GM12878 (cell line): ENCODE data around the gene SLC25A42. TPM values are rescaled to one million over a fixed set of nuclear protein-coding genes. Genes with fewer than 3 reads are reported as not detected.

ENCODE experiments used
- ATAC-seq: fragments of 200-7000 bp; cut with Tn5 transposase; 3 replicates; pipeline ENCODE4 v1.9.1; 2020; ENCODE audit warnings: mild to moderate bottlenecking, moderate library complexity
- BruUV-seq: library from RNA; stranded (reverse); fragments of 400-500 nt; replicated peaks from 2 replicates; lab custom pipeline; 2021; lab: Mats Ljungman, UMichigan
- CTCF ChIA-PET: fragments of 300-600 bp; sonication (Branson Sonifier 250); formaldehyde crosslinking; extraction: SDS; loops from one replicate; lab custom pipeline; 2021; ENCODE audit warnings: inconsistent platforms; lab: Yijun Ruan, JAX
- POLR2A ChIA-PET: fragments of 350-600 bp; formaldehyde crosslinking; extraction: SDS; loops from one replicate; lab custom pipeline; 2021; ENCODE audit warnings: inconsistent platforms; lab: Charles Lee
- RAD21 ChIA-PET: fragments of 300-600 bp; sonication (Branson Sonifier 250); formaldehyde crosslinking; loops from one replicate; lab custom pipeline; 2023; ENCODE audit warnings: antibody characterized with exemption; ENCODE audit not compliant: unreplicated experiment; lab: Charles Lee
- SMC1A ChIA-PET: fragments of 300-600 bp; sonication (Branson Sonifier 250); formaldehyde crosslinking; loops from one replicate; lab custom pipeline; 2023; ENCODE audit not compliant: unreplicated experiment, uncharacterized antibody; lab: Charles Lee
- DNase-seq: peaks from one replicate; pipeline ENCODE4 v3.0.0-alpha.2; 2011; ENCODE audit warnings: low read depth, low spot score
- FAIRE-seq: peaks from 3 replicates; lab custom pipeline; 2011; peaks lifted over from hg19 to GRCh38; lab: Jason Lieb, UNC
- H2AFZ ChIP-seq: 2 replicates; pipeline ENCODE4 v1.6.0; 2011; ENCODE audit warnings: low read depth, low read length, control low read depth; ENCODE audit not compliant: control insufficient read depth
- H3K27ac ChIP-seq: 2 replicates; pipeline ENCODE4 v1.5.1; 2011; ENCODE audit warnings: control low read depth; ENCODE audit not compliant: control insufficient read depth, insufficient read depth
- H3K27me3 ChIP-seq, 2 experiments: replicated peaks in 1 of 2; 2 replicates each; pipeline versions ENCODE4 v1.6.0 to v1.6.1; 2011; ENCODE audit warnings: low read length in 1 of 2; ENCODE audit not compliant: control insufficient read depth in 2 of 2, insufficient read depth in 2 of 2
- H3K36me3 ChIP-seq, 2 experiments: 2 replicates each; pipeline ENCODE4 v1.5.1; 2011; ENCODE audit warnings: low read length in 1 of 2; ENCODE audit not compliant: control insufficient read depth in 2 of 2, insufficient read depth in 2 of 2
- H3K4me1 ChIP-seq: 2 replicates; pipeline ENCODE4 v1.6.1; 2011; ENCODE audit warnings: mild to moderate bottlenecking, low read length, moderate library complexity, mixed read lengths; ENCODE audit not compliant: control insufficient read depth, insufficient read depth
- H3K4me2 ChIP-seq: 2 replicates; pipeline ENCODE4 v1.6.0; 2011; ENCODE audit warnings: control low read depth; ENCODE audit not compliant: control insufficient read depth, insufficient read depth
- H3K4me3 ChIP-seq: fragments of 200-600 bp; sonication (generic); 2 replicates; pipeline ENCODE4 v1.5.1; 2016
- H3K79me2 ChIP-seq: 2 replicates; pipeline ENCODE4 v1.6.0; 2011; ENCODE audit warnings: low read length; ENCODE audit not compliant: control insufficient read depth, insufficient read depth
- H3K9ac ChIP-seq: 2 replicates; pipeline ENCODE4 v1.8.0; 2011; ENCODE audit warnings: low read length, control low read depth, mixed read lengths; ENCODE audit not compliant: control insufficient read depth, insufficient read depth
- H3K9me3 ChIP-seq: replicated peaks from 3 replicates; pipeline ENCODE4 v1.5.1; 2011; ENCODE audit warnings: mild to moderate bottlenecking, low read length; ENCODE audit not compliant: control insufficient read depth, insufficient read depth
- H4K20me1 ChIP-seq: 2 replicates; pipeline ENCODE4 v1.6.0; 2011; ENCODE audit not compliant: control insufficient read depth, insufficient read depth
- DPF2 ChIP-seq: fragments of 450-650 bp; IDR thresholded peaks from 2 replicates; pipeline ENCODE4 v1.6.1; 2017; ENCODE audit warnings: mild to moderate bottlenecking
- GATAD2B ChIP-seq: fragments of 450-650 bp; conservative IDR thresholded peaks from 2 replicates; pipeline ENCODE4 v1.6.1; 2017; ENCODE audit warnings: low read depth, mild to moderate bottlenecking, moderate library complexity
- SUPT20H ChIP-seq: IDR thresholded peaks from 2 replicates; pipeline ENCODE4 v1.6.1; 2011; ENCODE audit warnings: low read depth, mild to moderate bottlenecking, low read length, moderate library complexity, borderline replicate concordance; ENCODE audit not compliant: control insufficient read depth
- ZNF217 ChIP-seq: fragments of 450-650 bp; IDR thresholded peaks from 2 replicates; pipeline ENCODE4 v1.6.1; 2017; ENCODE audit warnings: antibody characterized with exemption, mild to moderate bottlenecking
- WGBS: methylation state at CpG from one replicate; pipeline ENCODE4 v1.1.6; 2016; ENCODE audit warnings: low lambda C conversion rate; ENCODE audit not compliant: insufficient replicate concordance, insufficient coverage; ENCODE audit errors: missing lambda C conversion rate; 5-methylcytosine and 5-hydroxymethylcytosine counted together
- in situ Hi-C: fragments of 300-500 bp; cut with MboI; formaldehyde crosslinking; loops from 9 replicates; pipeline ENCODE4 v1.14.3; 2018; ENCODE audit warnings: mixed read lengths
- intact Hi-C: fragments of 100-400 bp; cut with micrococcal nuclease; formaldehyde crosslinking; loops from one replicate; pipeline ENCODE4 v1.14.2; 2022; ENCODE audit not compliant: unreplicated experiment
- polyA plus RNA-seq, 11 experiments: library from polyadenylated mRNA; depleted of rRNA in 4 of 11; unstranded in 6 of 11; stranded (reverse) in 5 of 11; fragments of >200 nt; fragmentation: Nextera tagmentation in 4 of 11; fragmentation: Illumina TruSeq in 1 of 11; extraction: Ambion mirVana in 4 of 11; extraction: Trizol in 1 of 11; gene quantifications; 1 replicate in 1 of 11; 2 replicates in 10 of 11; pipeline versions ENCODE4 v1.2.1 to v1.2.3, GENCODE V29; 2011 to 2016; ENCODE audit warnings: inconsistent platforms in 2 of 11, missing spikeins in 2 of 11, low read depth in 1 of 11
- total RNA-seq, 4 experiments: library from RNA; depleted of rRNA in 3 of 4; stranded (reverse); fragments of >200 nt in 3 of 4; fragmentation: Illumina TruSeq in 1 of 4; extraction: Trizol in 1 of 4; gene quantifications; 2 replicates each; pipeline versions ENCODE4 v1.2.1 to v1.2.3, GENCODE V29; 2013 to 2021
- TF ChIP-seq, protein P1 (sequence below): fragments of 450-650 bp; formaldehyde crosslinking; IDR thresholded peaks from 2 replicates; pipeline ENCODE4 v1.4.0; 2022; ENCODE audit warnings: mild to moderate bottlenecking, moderate library complexity

SLC25A42 gene
- total and polyA plus RNA-seq, 10 of the 15 experiments (the other 5 are each of a cell fraction or from before 2014, with no cell fraction given) = 0.24 to 19.2 (median 9.6) TPM

DNA sequence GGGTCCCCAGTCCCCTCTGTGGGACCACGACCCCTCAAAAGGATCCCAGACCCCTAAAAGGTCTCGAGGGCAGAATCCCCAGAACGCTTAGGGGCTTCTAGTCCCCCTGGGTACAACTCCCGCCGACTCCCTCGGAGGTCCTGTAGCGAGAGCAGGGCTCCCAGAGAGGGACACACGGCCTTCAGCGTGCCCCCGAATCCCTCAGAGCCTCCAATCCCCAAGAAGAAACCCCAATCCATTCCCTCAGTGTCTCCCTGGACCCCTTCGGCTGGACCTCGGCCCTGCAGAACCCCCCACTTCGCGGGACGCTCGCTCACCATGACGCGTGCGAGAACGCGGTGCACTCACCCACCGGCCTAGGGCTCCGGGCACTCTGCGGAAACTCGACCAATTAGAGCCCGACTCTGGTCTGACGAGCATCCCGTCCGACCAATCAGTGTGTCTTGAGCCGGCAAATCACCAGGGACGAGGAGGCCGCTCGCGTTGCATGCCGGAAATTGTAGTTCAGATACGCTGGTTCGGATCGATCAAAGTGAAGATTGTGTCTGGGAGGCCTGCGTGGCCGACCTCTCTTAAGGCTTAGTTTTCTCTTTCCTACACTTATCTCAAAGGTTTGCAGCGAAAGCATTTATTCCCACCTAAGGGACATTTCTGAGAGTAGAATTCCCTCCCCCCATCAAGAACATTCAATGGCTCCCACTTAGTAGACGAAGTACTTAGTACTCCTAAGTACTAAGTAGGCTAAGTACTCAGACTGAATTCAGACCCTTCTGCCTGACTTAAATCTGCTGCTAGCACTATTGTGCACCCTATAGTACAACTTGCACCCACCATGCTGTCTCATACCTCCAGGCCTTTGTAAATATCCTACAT, 74.6 kb downstream of the SLC25A42 start, which contains the start of gene TMEM161A (continued):
- TF ChIP-seq, protein P1, sequence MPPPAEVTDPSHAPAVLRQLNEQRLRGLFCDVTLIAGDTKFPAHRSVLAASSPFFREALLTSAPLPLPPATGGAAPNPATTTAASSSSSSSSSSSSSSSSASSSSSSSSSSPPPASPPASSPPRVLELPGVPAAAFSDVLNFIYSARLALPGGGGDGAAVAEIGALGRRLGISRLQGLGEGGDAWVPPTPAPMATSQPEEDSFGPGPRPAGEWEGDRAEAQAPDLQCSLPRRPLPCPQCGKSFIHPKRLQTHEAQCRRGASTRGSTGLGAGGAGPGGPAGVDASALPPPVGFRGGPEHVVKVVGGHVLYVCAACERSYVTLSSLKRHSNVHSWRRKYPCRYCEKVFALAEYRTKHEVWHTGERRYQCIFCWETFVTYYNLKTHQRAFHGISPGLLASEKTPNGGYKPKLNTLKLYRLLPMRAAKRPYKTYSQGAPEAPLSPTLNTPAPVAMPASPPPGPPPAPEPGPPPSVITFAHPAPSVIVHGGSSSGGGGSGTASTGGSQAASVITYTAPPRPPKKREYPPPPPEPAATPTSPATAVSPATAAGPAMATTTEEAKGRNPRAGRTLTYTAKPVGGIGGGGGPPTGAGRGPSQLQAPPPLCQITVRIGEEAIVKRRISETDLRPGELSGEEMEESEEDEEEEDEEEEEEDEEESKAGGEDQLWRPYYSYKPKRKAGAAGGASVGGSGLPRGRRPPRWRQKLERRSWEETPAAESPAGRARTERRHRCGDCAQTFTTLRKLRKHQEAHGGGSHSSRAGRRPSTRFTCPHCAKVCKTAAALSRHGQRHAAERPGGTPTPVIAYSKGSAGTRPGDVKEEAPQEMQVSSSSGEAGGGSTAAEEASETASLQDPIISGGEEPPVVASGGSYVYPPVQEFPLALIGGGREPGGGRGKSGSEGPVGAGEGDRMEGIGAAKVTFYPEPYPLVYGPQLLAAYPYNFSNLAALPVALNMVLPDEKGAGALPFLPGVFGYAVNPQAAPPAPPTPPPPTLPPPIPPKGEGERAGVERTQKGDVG = no peak
- peak; percentile 58; the same call in 1 of the 2 replicates for TF ChIP-seq ZNF217
- no peak; the same call in 1 of the 2 replicates for TF ChIP-seq GATAD2B

DNA sequence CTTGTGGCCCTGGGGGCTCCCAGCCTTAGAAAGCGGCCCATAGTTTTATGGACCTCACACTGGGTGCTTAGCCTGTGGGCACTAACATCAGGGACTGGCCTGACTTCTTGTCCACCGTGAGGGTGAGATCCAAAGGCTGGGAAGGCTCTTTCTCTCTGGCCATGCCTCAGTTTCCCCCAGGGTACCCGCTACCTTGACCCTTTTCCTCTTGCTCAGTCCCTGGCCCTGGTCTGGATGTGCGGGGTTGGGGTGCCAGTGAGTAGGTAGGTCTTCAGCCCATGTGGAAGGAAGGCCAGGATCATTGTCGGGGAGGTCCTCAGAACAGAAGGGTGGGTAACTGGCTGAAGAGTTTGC, 76.1 kb downstream of the SLC25A42 start:
- BruUV-seq = no TSS peak
- Histone ChIP-seq H3K4me2 (no peak overlapping the region), H4K20me1 (no peaks in the 10 kb centered on the region), H3K4me3 (no peak overlapping the region), H2AFZ (no peak overlapping the region), H3K4me1 (peaks cover 6% of the 10 kb centered on the region; the same call in 1 of the 2 replicates), H3K27ac (no peak overlapping the region), H3K36me3 (no peaks in the 10 kb centered on the region), H3K27me3 (no peaks in the 10 kb centered on the region), H3K9me3 (no peaks in the 10 kb centered on the region; the same call in 2 of the 3 replicates), H3K79me2 (peaks cover 9% of the 10 kb centered on the region), H3K9ac (no peak overlapping the region)
- FAIRE-seq (no peak), DNase-seq (no peak), ATAC-seq (no peak)
- ChIA-PET POLR2A (interaction anchor here (0.9 kb wide), 1 partner anchor 17 kb away, joined by 3 read pairs; no protein-coding TSS in a partner anchor), CTCF (interaction anchor here (0.7 to 6.8 kb wide), 10 partner anchors 15 to 89 kb away, joined by 3 to 76 read pairs (median 6); partner anchors contain the start of genes BORCS8 and RFXANK), RAD21 (interaction anchor here (5.3 kb wide), 1 partner anchor 35 kb away, joined by 39 read pairs; no protein-coding TSS in a partner anchor), SMC1A (interaction anchor here (1.4 kb wide), 2 partner anchors 87 to 88 kb away, joined by 3 to 4 read pairs; no protein-coding TSS in a partner anchor)
- intact Hi-C loops (loop anchor here (1.0 kb wide), 1 partner anchor 87 kb away; no protein-coding TSS in a partner anchor), in situ Hi-C loops (loop anchor here (5.0 to 10.0 kb wide), 3 partner anchors 37 to 355 kb away; no protein-coding TSS in a partner anchor)
- no peak for TF ChIP-seq SUPT20H
- TF ChIP-seq DPF2 = 0 out of 2 replicates have a peak, but pooled peaks have one; percentile 37
- 21% methylated on average over 5 of the region's 5 CpGs for WGBS
